ENCODE data around the gene PCMT1. TPM values are rescaled to one million over a fixed set of nuclear protein-coding genes. Genes with fewer than 3 reads are reported as not detected.

The PCMT1 gene
- polyA plus RNA-seq, 3 donors: 84.8 to 315 (median 262) TPM

GRCh38 chr6:149711711-149712110, 37.8 kb upstream of the PCMT1 start:
- no peaks in the 10 kb centered on the region for H3K27me3 ChIP-seq (ENCODE audit: control insufficient read depth in 2 of 2, insufficient read depth in 2 of 2, low read length in 2 of 2)
- H2AFZ ChIP-seq (ENCODE audit: insufficient read depth, low read depth, low read length, poor library complexity, severe bottlenecking): no peak overlapping the region
- no peaks in the 10 kb centered on the region for H3K9me3 ChIP-seq (replicated peaks in 1 of 2; ENCODE audit: control insufficient read depth in 1 of 2, insufficient read depth in 1 of 2, low read length in 2 of 2)
- Mint-ChIP-seq H3K9me3 (no peaks in the 10 kb centered on the region), H3K4me1 (peaks cover 27% of the 10 kb centered on the region), H3K27ac (peak overlapping the region in 2 of 7 donors; percentile 26 to 40), H3K27me3 (ENCODE audit: low read depth in 3 of 3) (no peaks in the 10 kb centered on the region), H3K36me3 (peaks cover 3 to 17% of the 10 kb centered on the region in 2 donors), H3K4me3 (no peak overlapping the region)
- H3K27ac ChIP-seq (ENCODE audit: low read depth in 1 of 2, low read length in 2 of 2): no peak overlapping the region
- intact Hi-C loops (cut with micrococcal nuclease): no loop called here
- no peak overlapping the region for H3K4me3 ChIP-seq (replicated peaks in 1 of 3; ENCODE audit: low read depth in 2 of 3, low read length in 3 of 3)
- peaks cover 85% of the 10 kb centered on the region for H4K20me1 ChIP-seq (ENCODE audit: insufficient read depth, low read length)
- peaks cover 100% of the 10 kb centered on the region for H3K79me2 ChIP-seq (ENCODE audit: insufficient read depth, low read length)
- TF ChIP-seq CTCF (IDR thresholded peaks at IDR 0.05): no peak
- H3K4me1 ChIP-seq (ENCODE audit: control insufficient read depth in 1 of 2, insufficient read depth in 2 of 2, low read length in 2 of 2): peaks cover 11 to 22% of the 10 kb centered on the region in 2 donors
- H3K9ac ChIP-seq (ENCODE audit: insufficient read depth, low read length, poor library complexity, severe bottlenecking): no peak overlapping the region
- no peak overlapping the region for H3K4me2 ChIP-seq (replicated peaks; ENCODE audit: extremely low read depth, low read length, poor library complexity, severe bottlenecking)
- WGBS (ENCODE audit: insufficient coverage): no CpG with 5 or more reads among the region's 5 CpGs
- H3K36me3 ChIP-seq (replicated peaks in 1 of 2; ENCODE audit: control insufficient read depth in 1 of 2, insufficient read depth in 2 of 2, low read length in 2 of 2): peaks cover 0 to 4% of the 10 kb centered on the region in 2 donors
- no peak for DNase-seq

GRCh38 chr6:149714442-149714841, 35.1 kb upstream of the PCMT1 start:
- intact Hi-C loops (cut with micrococcal nuclease): no loop called here
- peaks cover 17 to 38% of the 10 kb centered on the region in 2 donors for H3K4me1 ChIP-seq (ENCODE audit: control insufficient read depth in 1 of 2, insufficient read depth in 2 of 2, low read length in 2 of 2)
- no peak overlapping the region for H3K4me3 Mint-ChIP-seq

More at GRCh38 chr6:149714442-149714841, 35.1 kb upstream of the PCMT1 start:
- no peak overlapping the region for H3K4me2 ChIP-seq (replicated peaks; ENCODE audit: extremely low read depth, low read length, poor library complexity, severe bottlenecking)
- no peak overlapping the region for H3K27ac Mint-ChIP-seq
- peaks cover 0 to 4% of the 10 kb centered on the region in 2 donors for H3K36me3 ChIP-seq (replicated peaks in 1 of 2; ENCODE audit: control insufficient read depth in 1 of 2, insufficient read depth in 2 of 2, low read length in 2 of 2)
- H3K27me3 Mint-ChIP-seq (ENCODE audit: low read depth in 3 of 3): peaks cover 0 to 2% (median 0%) of the 10 kb centered on the region in 3 donors
- H3K27ac ChIP-seq (ENCODE audit: low read depth in 1 of 2, low read length in 2 of 2): no peak overlapping the region
- peaks cover 3 to 14% of the 10 kb centered on the region in 2 donors for H3K36me3 Mint-ChIP-seq
- H3K79me2 ChIP-seq (ENCODE audit: insufficient read depth, low read length): peaks cover 94% of the 10 kb centered on the region
- H2AFZ ChIP-seq (ENCODE audit: insufficient read depth, low read depth, low read length, poor library complexity, severe bottlenecking): no peak overlapping the region
- peaks cover 29% of the 10 kb centered on the region for H3K4me1 Mint-ChIP-seq
- no peak overlapping the region for H3K4me3 ChIP-seq (replicated peaks in 1 of 3; ENCODE audit: low read depth in 2 of 3, low read length in 3 of 3)
- H4K20me1 ChIP-seq (ENCODE audit: insufficient read depth, low read length): peaks cover 59% of the 10 kb centered on the region
- WGBS (ENCODE audit: insufficient coverage): no CpG with 5 or more reads among the region's 1 CpG
- no peaks in the 10 kb centered on the region for H3K27me3 ChIP-seq (ENCODE audit: control insufficient read depth in 2 of 2, insufficient read depth in 2 of 2, low read length in 2 of 2)
- no peaks in the 10 kb centered on the region for H3K9me3 ChIP-seq (replicated peaks in 1 of 2; ENCODE audit: control insufficient read depth in 1 of 2, insufficient read depth in 1 of 2, low read length in 2 of 2)
- DNase-seq: no peak
- no peaks in the 10 kb centered on the region for H3K9me3 Mint-ChIP-seq
- no peak for TF ChIP-seq CTCF (IDR thresholded peaks at IDR 0.05)
- H3K9ac ChIP-seq (ENCODE audit: insufficient read depth, low read length, poor library complexity, severe bottlenecking): no peak overlapping the region
